SH-SY5Y (cell line): ENCODE results near the gene ABTB1.

Experiments
- GATA2 ChIP-seq: IDR thresholded peaks from 2 replicates; pipeline ENCODE4 v1.6.1; 2011; ENCODE audit warnings: mild to moderate bottlenecking, low read depth, low read length
- GATA3 ChIP-seq: IDR thresholded peaks from 2 replicates; pipeline ENCODE4 v1.6.1; 2011; ENCODE audit warnings: low read depth, mild to moderate bottlenecking, low read length, moderate library complexity

DNA sequence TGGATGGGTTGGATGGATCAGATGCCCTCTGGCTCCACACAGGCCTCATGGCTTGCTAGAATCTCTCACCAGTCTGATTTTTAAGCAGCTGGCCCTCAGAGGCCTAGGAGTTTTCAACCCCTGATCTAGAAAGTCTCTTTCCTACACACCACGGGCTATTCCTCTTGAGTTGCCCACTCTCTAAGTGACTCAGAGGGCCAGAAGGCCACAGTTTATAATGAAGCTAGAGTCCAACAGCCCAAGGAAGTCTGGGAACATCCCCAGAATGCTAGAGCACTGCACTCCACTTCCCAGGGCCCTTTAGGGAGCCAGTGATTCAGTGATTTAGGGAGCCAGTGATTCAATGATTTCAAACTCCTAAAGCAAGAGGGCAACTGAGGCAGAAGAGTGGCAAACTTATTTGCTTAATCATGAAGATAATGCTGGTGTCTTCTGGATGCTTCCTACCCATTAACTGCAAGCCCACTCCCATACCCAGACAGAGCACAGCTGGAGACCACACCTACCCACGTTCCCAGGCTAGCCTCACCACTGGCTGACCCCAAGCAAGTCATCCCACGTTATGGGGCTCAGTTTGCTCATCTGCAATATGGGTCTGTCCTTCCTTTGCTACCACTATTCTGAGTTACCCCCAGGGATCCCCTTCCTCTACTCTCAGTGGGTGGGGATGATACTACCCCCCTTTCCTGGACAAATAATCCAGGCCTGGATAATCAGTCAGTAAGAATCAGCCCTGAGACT lies 36.7 kb downstream of the ABTB1 start:
- TF ChIP-seq GATA2 (no peak), GATA3 (no peak)
